ENCODE data around the gene TASL.
"Not testable (repeated sequence)": the region's sequence is repeated elsewhere in the genome, so short reads cannot be mapped to it uniquely, and the experiment has no call there.

Gene TASL

DNA sequence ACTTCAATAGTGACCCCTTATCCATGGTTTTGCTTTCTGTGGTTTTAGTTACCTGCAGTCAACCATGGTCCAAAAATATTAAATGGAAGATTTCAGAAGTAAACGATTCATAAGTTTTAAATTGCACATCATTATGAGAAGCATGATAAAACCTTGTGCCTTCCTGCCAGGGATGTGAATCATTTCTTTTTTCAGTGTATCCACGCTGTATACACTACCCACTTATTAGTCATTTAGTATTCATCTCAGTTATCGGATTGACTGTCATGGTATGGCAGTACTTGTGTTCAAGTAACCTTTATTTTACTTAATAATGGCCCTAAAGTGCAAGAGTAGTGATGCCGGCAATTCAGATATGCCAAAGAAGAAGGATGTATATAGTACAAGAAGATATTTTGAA is 37.7 kb upstream of the TASL start:
- TF ChIP-seq, protein P1, sequence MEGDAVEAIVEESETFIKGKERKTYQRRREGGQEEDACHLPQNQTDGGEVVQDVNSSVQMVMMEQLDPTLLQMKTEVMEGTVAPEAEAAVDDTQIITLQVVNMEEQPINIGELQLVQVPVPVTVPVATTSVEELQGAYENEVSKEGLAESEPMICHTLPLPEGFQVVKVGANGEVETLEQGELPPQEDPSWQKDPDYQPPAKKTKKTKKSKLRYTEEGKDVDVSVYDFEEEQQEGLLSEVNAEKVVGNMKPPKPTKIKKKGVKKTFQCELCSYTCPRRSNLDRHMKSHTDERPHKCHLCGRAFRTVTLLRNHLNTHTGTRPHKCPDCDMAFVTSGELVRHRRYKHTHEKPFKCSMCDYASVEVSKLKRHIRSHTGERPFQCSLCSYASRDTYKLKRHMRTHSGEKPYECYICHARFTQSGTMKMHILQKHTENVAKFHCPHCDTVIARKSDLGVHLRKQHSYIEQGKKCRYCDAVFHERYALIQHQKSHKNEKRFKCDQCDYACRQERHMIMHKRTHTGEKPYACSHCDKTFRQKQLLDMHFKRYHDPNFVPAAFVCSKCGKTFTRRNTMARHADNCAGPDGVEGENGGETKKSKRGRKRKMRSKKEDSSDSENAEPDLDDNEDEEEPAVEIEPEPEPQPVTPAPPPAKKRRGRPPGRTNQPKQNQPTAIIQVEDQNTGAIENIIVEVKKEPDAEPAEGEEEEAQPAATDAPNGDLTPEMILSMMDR (IDR thresholded peaks at IDR 0.05; ENCODE audit: low read depth, low read length), result no peak
- H3K4me3 ChIP-seq (ENCODE audit: low read depth, low read length), result no peak overlapping the region

DNA sequence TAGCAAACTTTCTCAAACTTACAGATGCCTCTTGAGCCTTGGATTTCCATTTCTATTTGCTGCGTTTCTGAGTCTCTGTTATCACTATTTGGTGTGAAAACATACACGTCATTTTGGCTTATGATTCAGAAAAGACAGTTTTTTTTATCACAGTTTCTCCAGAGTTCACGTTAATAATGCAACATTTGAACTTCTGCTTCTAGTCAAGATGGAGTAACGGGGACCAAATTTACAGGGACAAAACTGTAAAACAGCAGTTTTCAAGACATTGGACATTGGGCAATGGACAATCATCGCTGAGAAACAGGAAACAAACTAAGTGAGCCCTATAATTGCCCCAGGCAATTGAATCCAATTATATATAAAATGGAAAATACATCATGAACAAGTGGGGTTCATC is 36.2 kb upstream of the TASL start:
- no peak overlapping the region for H3K4me3 ChIP-seq (ENCODE audit: low read depth, low read length)
- TF ChIP-seq, protein P1 (IDR thresholded peaks at IDR 0.05; ENCODE audit: low read depth, low read length), result no peak

DNA sequence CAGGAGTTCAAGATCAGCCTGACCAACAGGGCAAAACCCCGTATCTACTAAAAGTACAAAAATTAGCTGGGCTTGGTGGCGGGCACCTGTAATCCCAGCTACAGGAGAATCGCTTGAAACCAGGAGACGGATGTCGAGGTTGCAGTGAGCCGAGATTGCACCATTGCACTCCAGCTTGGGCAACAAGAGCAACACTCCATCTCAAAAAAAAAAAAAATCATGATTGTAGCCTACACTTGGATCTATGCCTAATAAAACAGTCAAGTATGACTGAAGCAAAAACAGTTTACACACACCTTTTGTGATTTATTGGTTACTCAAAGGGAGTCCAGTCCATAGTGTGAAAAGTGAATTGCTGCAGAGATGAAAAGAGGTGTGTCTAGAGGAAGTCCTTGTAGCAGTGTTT is 34.7 kb upstream of the TASL start:
- TF ChIP-seq, protein P1 (IDR thresholded peaks at IDR 0.05; ENCODE audit: low read depth, low read length), result no peak
- H3K4me3 ChIP-seq (ENCODE audit: low read depth, low read length), result no peak overlapping the region

DNA sequence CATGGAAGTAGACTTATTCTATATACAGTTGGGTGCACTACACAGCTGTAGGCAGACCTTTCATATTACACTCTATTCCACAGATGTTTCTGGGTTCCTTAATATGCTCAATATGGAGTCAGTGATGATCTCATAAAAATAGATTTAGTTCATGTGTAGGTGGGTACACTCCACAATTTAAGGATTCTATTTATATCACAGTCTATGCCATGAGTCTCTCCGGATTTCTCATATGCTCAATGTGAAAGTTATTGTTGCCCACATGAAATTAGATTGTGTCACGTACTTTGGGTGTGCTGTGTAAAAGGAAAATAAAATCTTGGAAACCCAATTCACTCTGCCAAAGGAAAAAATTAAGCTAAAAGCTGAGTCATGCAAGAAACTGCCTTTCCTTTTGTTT is 32.5 kb upstream of the TASL start:
- TF ChIP-seq, protein P1 (IDR thresholded peaks at IDR 0.05; ENCODE audit: low read depth, low read length), result no peak
- no peak overlapping the region for H3K4me3 ChIP-seq (ENCODE audit: low read depth, low read length)

DNA sequence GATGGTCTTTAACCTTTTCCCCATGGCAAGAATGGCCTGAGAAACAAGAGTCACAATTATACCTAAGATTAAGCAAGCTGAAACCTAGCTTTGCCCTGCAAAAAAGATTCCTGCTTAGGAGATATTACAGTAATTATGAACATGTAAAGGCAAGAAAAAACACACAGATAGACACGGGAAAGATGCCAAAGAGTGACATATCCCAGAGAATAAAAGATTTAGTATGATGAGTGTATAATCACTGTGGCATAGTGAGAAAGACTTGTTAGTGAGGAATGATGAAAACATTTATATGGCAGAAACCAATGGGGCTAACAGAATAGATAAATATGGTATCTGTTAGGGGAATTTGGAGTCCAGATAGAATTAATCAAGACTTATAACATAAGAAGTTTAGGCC is 29.6 kb upstream of the TASL start:
- TF ChIP-seq, protein P1 (IDR thresholded peaks at IDR 0.05; ENCODE audit: low read depth, low read length), result no peak
- H3K4me3 ChIP-seq (ENCODE audit: low read depth, low read length), result no peak overlapping the region

DNA sequence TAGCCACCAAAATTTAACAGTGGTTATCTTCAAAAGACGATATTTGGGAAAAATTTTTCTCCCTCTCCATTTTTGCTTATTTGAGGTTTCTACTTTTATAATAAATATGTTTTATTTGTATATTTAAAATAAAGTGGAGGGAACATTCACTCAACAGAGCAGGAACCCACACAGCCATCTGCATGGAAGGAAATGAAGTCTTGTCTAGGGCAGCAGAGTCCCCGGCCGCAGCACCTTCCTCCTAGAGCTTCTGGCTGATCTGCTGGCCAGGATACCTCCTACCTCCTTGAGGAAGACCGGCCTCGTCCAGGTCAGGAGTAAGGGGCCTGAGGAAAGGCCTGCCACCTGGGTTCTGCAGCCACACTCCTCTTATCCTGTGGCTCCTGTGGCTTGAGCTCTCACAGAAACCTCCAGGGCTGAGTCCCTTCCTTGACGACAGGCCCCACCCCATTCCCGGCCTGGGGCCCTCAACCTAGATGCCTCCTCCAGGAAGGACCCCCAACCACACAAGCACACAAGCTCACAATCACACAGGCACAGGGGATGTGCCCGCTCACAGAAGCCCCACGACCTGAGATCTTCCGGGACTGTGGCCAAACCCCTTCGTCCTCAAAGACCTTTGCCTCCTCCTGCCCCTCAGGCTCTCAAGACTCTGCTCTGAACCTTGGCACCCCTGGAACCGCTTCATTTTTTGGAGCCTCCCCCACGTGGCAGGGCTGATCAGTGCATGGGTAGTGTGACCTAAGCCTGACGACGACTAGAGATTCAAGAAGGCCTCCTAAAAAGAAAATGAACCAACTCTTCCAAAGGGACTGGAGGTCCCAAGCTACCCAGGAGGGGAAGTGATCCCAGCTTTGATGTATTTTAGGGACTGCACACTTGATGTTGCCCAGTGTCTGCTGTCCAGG is 23.0 kb upstream of the TASL start:
- not testable (repeated sequence) for H3K4me3 ChIP-seq (ENCODE audit: low read depth, low read length)

DNA sequence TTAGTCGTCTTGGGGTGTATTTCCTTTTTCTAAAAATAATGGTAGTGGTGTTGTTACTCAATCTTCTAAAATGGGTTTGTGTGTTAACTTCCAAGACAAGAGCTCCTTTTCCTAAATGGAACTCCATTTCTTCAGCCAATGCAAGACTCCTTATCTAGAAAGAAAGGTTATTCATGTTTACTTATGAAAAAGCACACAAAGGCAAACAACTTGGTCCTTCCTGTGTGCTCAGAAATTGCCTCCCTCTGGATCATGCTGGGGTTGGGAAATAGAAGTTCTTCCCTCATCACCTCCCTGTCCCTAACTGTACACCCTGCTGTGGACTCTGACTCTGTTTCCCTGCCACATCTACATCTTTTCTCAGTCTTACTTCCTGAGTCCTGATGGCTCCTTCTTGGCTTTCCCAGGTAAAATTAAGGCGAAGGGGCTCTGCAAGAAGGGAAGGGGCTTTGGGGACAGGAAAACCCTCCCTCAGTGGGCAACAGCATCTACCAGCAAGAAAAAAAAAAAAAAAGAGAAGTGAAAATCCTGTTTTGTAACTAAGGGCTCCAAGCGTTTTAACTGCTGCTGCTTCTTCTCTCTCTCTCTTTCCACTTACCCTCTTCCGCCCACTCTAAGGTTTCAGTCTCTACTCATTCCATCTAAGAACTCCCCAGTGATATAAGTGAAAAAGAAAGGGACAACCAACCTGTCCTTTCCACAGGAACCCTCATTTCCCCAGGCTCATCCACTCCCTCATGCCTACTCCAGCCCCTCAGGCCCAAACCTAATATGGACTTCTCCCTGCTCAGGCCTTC is 19.8 kb upstream of the TASL start:
- TF ChIP-seq, protein P1 (IDR thresholded peaks at IDR 0.05; ENCODE audit: low read depth, low read length), result no peak
- no peak overlapping the region for H3K4me3 ChIP-seq (ENCODE audit: low read depth, low read length)
